Activated CD4-positive, alpha-beta T cell treated with anti-CD3 and anti-CD28 coated beads, Interleukin-2, amount 10 ng/mL, durations not matched to agents 24 days and 14 days (primary cell): Measurements from ENCODE around the gene OR52N5. TPM values are rescaled to one million over a fixed set of nuclear protein-coding genes. Genes with fewer than 3 reads are reported as not detected.

Experiments
- DNase-seq: peaks from one replicate; pipeline ENCODE4 v3.0.0; 2022
- H3K27ac Mint-ChIP-seq: one replicate; pipeline ENCODE4 v1.8.0; 2022; ENCODE audit warnings: mild to moderate bottlenecking, mixed read lengths
- H3K27me3 Mint-ChIP-seq: one replicate; pipeline ENCODE4 v1.8.0; 2022; ENCODE audit warnings: mixed read lengths
- H3K36me3 Mint-ChIP-seq: one replicate; pipeline ENCODE4 v1.8.0; 2022; ENCODE audit warnings: low read depth, mild to moderate bottlenecking, mixed read lengths
- H3K4me1 Mint-ChIP-seq: one replicate; pipeline ENCODE4 v1.8.0; 2021; ENCODE audit warnings: mixed read lengths
- H3K4me3 Mint-ChIP-seq: one replicate; pipeline ENCODE4 v1.8.0; 2022; ENCODE audit warnings: mild to moderate bottlenecking, moderate library complexity, mixed read lengths
- H3K9me3 Mint-ChIP-seq: one replicate; pipeline ENCODE4 v1.8.0; 2021; ENCODE audit warnings: mixed read lengths
- intact Hi-C: fragments of 100-400 bp; cut with micrococcal nuclease; formaldehyde crosslinking; loops from one replicate; pipeline ENCODE4 v1.15.1; 2023
- total RNA-seq: library from RNA; stranded (reverse); gene quantifications from 2 replicates; pipeline ENCODE4 v1.2.3, GENCODE V29; 2022

The OR52N5 gene
- total RNA-seq, 1 donor from 2014 or later, result not detected

DNA sequence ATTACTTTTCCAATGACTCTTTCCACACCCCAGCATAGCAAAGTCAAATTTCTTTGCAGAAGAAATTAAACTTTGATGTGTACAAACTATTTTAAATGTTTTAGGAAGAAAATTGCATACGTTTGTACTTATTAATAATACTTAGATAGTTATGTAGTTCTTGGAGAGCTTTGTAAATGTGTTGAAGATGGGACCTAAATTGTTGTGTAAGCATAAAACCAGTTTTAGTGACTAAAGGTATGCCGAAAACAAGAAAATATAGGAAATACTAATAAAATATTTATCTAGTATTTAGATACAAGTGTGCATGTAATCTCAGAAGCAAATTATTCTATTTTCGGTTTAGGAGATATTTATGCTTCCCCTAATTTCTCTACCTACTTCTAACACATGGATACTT lies 33.3 kb downstream of the OR52N5 start:
- H3K4me1 Mint-ChIP-seq, result no peaks in the 10 kb centered on the region
- H3K27me3 Mint-ChIP-seq, result peaks cover 4% of the 10 kb centered on the region

GRCh38 chr11:5746614-5747013 lies 36.5 kb downstream of the OR52N5 start:
- DNase-seq, result no peak
- no peaks in the 10 kb centered on the region for H3K4me1 Mint-ChIP-seq
- no peak overlapping the region for H3K27ac Mint-ChIP-seq
- no peaks in the 10 kb centered on the region for H3K36me3 Mint-ChIP-seq
- H3K27me3 Mint-ChIP-seq, result peaks cover 10% of the 10 kb centered on the region
- peaks cover 5% of the 10 kb centered on the region for H3K9me3 Mint-ChIP-seq
- H3K4me3 Mint-ChIP-seq, result no peak overlapping the region
- intact Hi-C loops, result no loop called here

More for the DNA sequence above, 33.3 kb downstream of the OR52N5 start:
- intact Hi-C loops, result no loop called here
- no peaks in the 10 kb centered on the region for H3K9me3 Mint-ChIP-seq
- no peak overlapping the region for H3K4me3 Mint-ChIP-seq
- H3K36me3 Mint-ChIP-seq, result no peaks in the 10 kb centered on the region
- no peak overlapping the region for H3K27ac Mint-ChIP-seq
- no peak for DNase-seq

- H3K36me3 Mint-ChIP-seq, result peaks cover 2% of the 10 kb centered on the region
- H3K9me3 Mint-ChIP-seq, result peaks cover 17% of the 10 kb centered on the region
- no peaks in the 10 kb centered on the region for H3K4me1 Mint-ChIP-seq
- no peak overlapping the region for H3K27ac Mint-ChIP-seq
- H3K4me3 Mint-ChIP-seq, result no peak overlapping the region
- no peak for DNase-seq
- H3K27me3 Mint-ChIP-seq, result peaks cover 8% of the 10 kb centered on the region
- intact Hi-C loops, result no loop called here
These were observed 44.7 kb downstream of the OR52N5 start for GRCh38 chr11:5738431-5738830.

GRCh38 chr11:5737670-5738392 lies 45.3 kb downstream of the OR52N5 start:
- peaks cover 7% of the 10 kb centered on the region for H3K27me3 Mint-ChIP-seq
- peaks cover 17% of the 10 kb centered on the region for H3K9me3 Mint-ChIP-seq
- peaks cover 2% of the 10 kb centered on the region for H3K36me3 Mint-ChIP-seq
- H3K4me1 Mint-ChIP-seq, result no peaks in the 10 kb centered on the region
- intact Hi-C loops, result no loop called here
- DNase-seq, result no peak
- no peak overlapping the region for H3K4me3 Mint-ChIP-seq
- H3K27ac Mint-ChIP-seq, result no peak overlapping the region

- DNase-seq, result no peak
- intact Hi-C loops, result no loop called here
- Mint-ChIP-seq H3K4me3 (no peak overlapping the region), H3K4me1 (no peaks in the 10 kb centered on the region), H3K36me3 (peaks cover 2% of the 10 kb centered on the region), H3K27ac (no peak overlapping the region), H3K27me3 (peaks cover 2% of the 10 kb centered on the region), H3K9me3 (peaks cover 16% of the 10 kb centered on the region)
These were observed 46.1 kb downstream of the OR52N5 start for GRCh38 chr11:5737091-5737490.

DNA sequence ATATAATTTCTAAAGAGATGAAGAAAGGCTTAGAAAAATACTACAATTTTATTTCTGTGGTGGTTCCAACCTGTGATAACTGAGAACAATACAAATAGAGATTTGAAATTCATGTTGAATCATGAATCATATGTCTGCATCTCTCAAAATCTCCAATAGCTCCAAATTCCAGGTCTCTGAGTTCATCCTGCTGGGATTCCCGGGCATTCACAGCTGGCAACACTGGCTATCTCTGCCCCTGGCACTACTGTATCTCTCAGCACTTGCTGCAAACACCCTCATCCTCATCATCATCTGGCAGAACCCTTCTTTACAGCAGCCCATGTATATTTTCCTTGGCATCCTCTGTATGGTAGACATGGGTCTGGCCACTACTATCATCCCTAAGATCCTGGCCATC lies 46.8 kb downstream of the OR52N5 start, which contains the start of gene OR56B1:
OR56B1 (plus strand) TSS at position 53 of the 400 bp plus-strand sequence; CDS start at position 122, 69 bp downstream.
- H3K36me3 Mint-ChIP-seq, result peaks cover 3% of the 10 kb centered on the region
- H3K4me3 Mint-ChIP-seq, result no peak within 1 kb of the TSS
- no peak within 1 kb of the TSS for H3K27ac Mint-ChIP-seq
- no peak for DNase-seq
- H3K4me1 Mint-ChIP-seq, result no peaks in the 10 kb centered on the region
- no peaks in the 10 kb centered on the region for H3K27me3 Mint-ChIP-seq
- intact Hi-C loops, result no loop called here
- peaks cover 12% of the 10 kb centered on the region for H3K9me3 Mint-ChIP-seq

GRCh38 chr11:5727691-5728090 lies 55.5 kb downstream of the OR52N5 start:
- H3K36me3 Mint-ChIP-seq, result peaks cover 2% of the 10 kb centered on the region
- no peaks in the 10 kb centered on the region for H3K4me1 Mint-ChIP-seq
- intact Hi-C loops, result no loop called here
- H3K9me3 Mint-ChIP-seq, result no peaks in the 10 kb centered on the region
- no peak overlapping the region for H3K4me3 Mint-ChIP-seq
- DNase-seq, result no peak
- H3K27me3 Mint-ChIP-seq, result no peaks in the 10 kb centered on the region
- no peak overlapping the region for H3K27ac Mint-ChIP-seq

DNA sequence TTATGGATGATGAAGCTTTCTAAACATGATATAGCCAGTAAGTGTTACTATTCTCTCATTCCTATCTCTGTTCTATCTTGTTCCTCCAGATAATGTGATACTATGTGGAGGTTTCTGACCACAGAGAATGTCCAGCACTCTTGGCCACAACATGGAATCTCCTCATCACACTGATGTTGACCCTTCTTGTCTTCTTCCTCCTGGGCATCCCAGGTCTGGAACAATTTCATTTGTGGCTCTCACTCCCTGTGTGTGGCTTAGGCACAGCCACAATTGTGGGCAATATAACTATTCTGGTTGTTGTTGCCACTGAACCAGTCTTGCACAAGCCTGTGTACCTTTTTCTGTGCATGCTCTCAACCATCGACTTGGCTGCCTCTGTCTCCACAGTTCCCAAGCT lies 56.8 kb downstream of the OR52N5 start:
- intact Hi-C loops, result no loop called here
- DNase-seq, result no peak

More for the DNA sequence above, 56.8 kb downstream of the OR52N5 start:
- Mint-ChIP-seq H3K4me1 (no peaks in the 10 kb centered on the region), H3K4me3 (no peak overlapping the region), H3K9me3 (no peaks in the 10 kb centered on the region), H3K36me3 (no peaks in the 10 kb centered on the region), H3K27ac (no peak overlapping the region), H3K27me3 (no peaks in the 10 kb centered on the region)

Other genes starting within 250 kb of the OR52N5 start
- gene OR52H1, start 234.8 kb downstream of the OR52N5 start, total RNA-seq, result not detected in 2 replicates
- gene OR52B6, start 202.5 kb downstream of the OR52N5 start, total RNA-seq, result not detected in 2 replicates
- gene TRIM6, start 186.7 kb downstream of the OR52N5 start, total RNA-seq, result 0.14 and 0.62 TPM in 2 replicates
- gene TRIM34, start 158.4 kb downstream of the OR52N5 start, total RNA-seq, result 5.3 TPM in 2 replicates
- gene TRIM5, start 98.3 kb downstream of the OR52N5 start, total RNA-seq, result 9.3 and 9.7 TPM in 2 replicates
- gene TRIM22, start 93.6 kb downstream of the OR52N5 start, total RNA-seq, result 104 and 107 TPM in 2 replicates
- gene OR56B1, start 46.9 kb downstream of the OR52N5 start, total RNA-seq, result 0.16 TPM in 1 of 2 replicates, not detected in the other
- 0.38 TPM in 1 of 2 replicates, not detected in the other for gene OR52N4, start 29.1 kb downstream of the OR52N5 start, total RNA-seq
- gene OR52N1, start 7.9 kb upstream of the OR52N5 start, total RNA-seq, result not detected in 2 replicates
- not detected in 2 replicates for gene OR52N2, start 25.6 kb upstream of the OR52N5 start, total RNA-seq
- not detected in 2 replicates for gene OR52E6, start 58.5 kb upstream of the OR52N5 start, total RNA-seq
- gene OR52E8, start 74.3 kb upstream of the OR52N5 start, total RNA-seq, result not detected in 2 replicates
- gene OR52E4, start 97.3 kb upstream of the OR52N5 start, total RNA-seq, result not detected in 2 replicates
- not detected in 2 replicates for gene OR52E5, start 109.9 kb upstream of the OR52N5 start, total RNA-seq
- gene OR56A3, start 158.9 kb upstream of the OR52N5 start, total RNA-seq, result not detected in 2 replicates
- gene OR56A5, start 185.1 kb upstream of the OR52N5 start, total RNA-seq, result not detected in 2 replicates
- gene OR52L1, start 203.6 kb upstream of the OR52N5 start, total RNA-seq, result not detected in 2 replicates
- 0.05 TPM in 1 of 2 replicates, not detected in the other for gene OR56A4, start 223.6 kb upstream of the OR52N5 start, total RNA-seq
- gene OR56A1, start 247.4 kb upstream of the OR52N5 start, total RNA-seq, result not detected in 2 replicates